Dendritic cell treated with granulocyte-macrophage colony-stimulating factor and Interleukin-4, amounts not matched to agents 40 ng/mL and 50 ng/mL, for 4 days (primary cell): Measurements from ENCODE around the gene ZC3H4.
"Not testable (repeated sequence)": the region's sequence is repeated elsewhere in the genome, so short reads cannot be mapped to it uniquely, and the experiment has no call there.

Experiments used
- H3K27ac Mint-ChIP-seq: one replicate; pipeline ENCODE4 v1.8.0; 2022; ENCODE audit warnings: mild to moderate bottlenecking, mixed read lengths
- H3K27me3 Mint-ChIP-seq: one replicate; pipeline ENCODE4 v1.8.0; 2022; ENCODE audit warnings: mild to moderate bottlenecking, mixed read lengths
- H3K36me3 Mint-ChIP-seq: one replicate; pipeline ENCODE4 v1.8.0; 2022; ENCODE audit warnings: low read depth, mixed read lengths
- H3K4me1 Mint-ChIP-seq: one replicate; pipeline ENCODE4 v1.8.0; 2022; ENCODE audit warnings: low read depth, mixed read lengths
- H3K4me3 Mint-ChIP-seq: one replicate; pipeline ENCODE4 v1.8.0; 2022; ENCODE audit warnings: mild to moderate bottlenecking, moderate library complexity, mixed read lengths
- H3K9me3 Mint-ChIP-seq: one replicate; pipeline ENCODE4 v1.8.0; 2022; ENCODE audit warnings: mixed read lengths
- intact Hi-C: fragments of 100-400 bp; cut with micrococcal nuclease; formaldehyde crosslinking; loops from one replicate; pipeline ENCODE4 v1.15.0; 2022

The ZC3H4 gene

GRCh38 chr19:47096100-47096704 is 17.4 kb downstream of the ZC3H4 start:
- no peaks in the 10 kb centered on the region for H3K27me3 Mint-ChIP-seq
- peak overlapping the region; percentile 76 for H3K27ac Mint-ChIP-seq
- H3K36me3 Mint-ChIP-seq, result peaks cover 56% of the 10 kb centered on the region
- H3K4me1 Mint-ChIP-seq, result peaks cover 72% of the 10 kb centered on the region
- intact Hi-C loops, result no loop called here
- no peak overlapping the region for H3K4me3 Mint-ChIP-seq
- no peaks in the 10 kb centered on the region for H3K9me3 Mint-ChIP-seq

GRCh38 chr19:47095476-47096099 is 18.0 kb downstream of the ZC3H4 start:
- Mint-ChIP-seq H3K27ac (peak overlapping the region; percentile 76), H3K27me3 (no peaks in the 10 kb centered on the region), H3K36me3 (peaks cover 61% of the 10 kb centered on the region), H3K4me1 (peaks cover 71% of the 10 kb centered on the region), H3K9me3 (no peaks in the 10 kb centered on the region), H3K4me3 (peak overlapping the region; percentile 47)
- intact Hi-C loops, result no loop called here

- Mint-ChIP-seq H3K36me3 (peaks cover 61% of the 10 kb centered on the region), H3K4me1 (peaks cover 63% of the 10 kb centered on the region)
Observed at GRCh38 chr19:47094557-47095475, 18.8 kb downstream of the ZC3H4 start.

GRCh38 chr19:47093841-47094240 is 19.7 kb downstream of the ZC3H4 start:
- intact Hi-C loops, result no loop called here
- no peak overlapping the region for H3K4me3 Mint-ChIP-seq
- H3K27ac Mint-ChIP-seq, result peak overlapping the region; percentile 76
- H3K4me1 Mint-ChIP-seq, result peaks cover 53% of the 10 kb centered on the region
- H3K36me3 Mint-ChIP-seq, result peaks cover 69% of the 10 kb centered on the region
- no peaks in the 10 kb centered on the region for H3K27me3 Mint-ChIP-seq
- H3K9me3 Mint-ChIP-seq, result no peaks in the 10 kb centered on the region

More at GRCh38 chr19:47094557-47095475, 18.8 kb downstream of the ZC3H4 start:
- H3K4me3 Mint-ChIP-seq, result peak overlapping the region; percentile 47
- H3K27me3 Mint-ChIP-seq, result no peaks in the 10 kb centered on the region
- no peaks in the 10 kb centered on the region for H3K9me3 Mint-ChIP-seq
- intact Hi-C loops, result no loop called here
- H3K27ac Mint-ChIP-seq, result peak overlapping the region; percentile 76

GRCh38 chr19:47093254-47093653 is 20.3 kb downstream of the ZC3H4 start:
- H3K9me3 Mint-ChIP-seq, result no peaks in the 10 kb centered on the region
- intact Hi-C loops, result no loop called here
- peak overlapping the region; percentile 76 for H3K27ac Mint-ChIP-seq
- H3K36me3 Mint-ChIP-seq, result peaks cover 75% of the 10 kb centered on the region
- no peaks in the 10 kb centered on the region for H3K27me3 Mint-ChIP-seq
- peaks cover 47% of the 10 kb centered on the region for H3K4me1 Mint-ChIP-seq
- H3K4me3 Mint-ChIP-seq, result no peak overlapping the region

- Mint-ChIP-seq H3K4me1 (peaks cover 26% of the 10 kb centered on the region), H3K4me3 (no peak overlapping the region), H3K27me3 (no peaks in the 10 kb centered on the region), H3K9me3 (no peaks in the 10 kb centered on the region), H3K36me3 (peaks cover 97% of the 10 kb centered on the region), H3K27ac (no peak overlapping the region)
- intact Hi-C loops, result no loop called here
Observed at GRCh38 chr19:47089767-47090350, 23.7 kb downstream of the ZC3H4 start.

GRCh38 chr19:47086280-47086679 is 27.3 kb downstream of the ZC3H4 start:
- Mint-ChIP-seq H3K27me3 (no peaks in the 10 kb centered on the region), H3K4me1 (peaks cover 13% of the 10 kb centered on the region), H3K9me3 (no peaks in the 10 kb centered on the region), H3K4me3 (no peak overlapping the region), H3K36me3 (peaks cover 98% of the 10 kb centered on the region), H3K27ac (peak overlapping the region; percentile 56)
- intact Hi-C loops, result no loop called here

- Mint-ChIP-seq H3K36me3 (peaks cover 98% of the 10 kb centered on the region), H3K27ac (no peak overlapping the region)
Observed at GRCh38 chr19:47084879-47085439, 28.6 kb downstream of the ZC3H4 start.

GRCh38 chr19:47082493-47082892 is 31.1 kb downstream of the ZC3H4 start:
- intact Hi-C loops, result no loop called here
- H3K36me3 Mint-ChIP-seq, result peaks cover 100% of the 10 kb centered on the region
- H3K9me3 Mint-ChIP-seq, result no peaks in the 10 kb centered on the region
- H3K4me3 Mint-ChIP-seq, result no peak overlapping the region
- peaks cover 13% of the 10 kb centered on the region for H3K4me1 Mint-ChIP-seq
- no peaks in the 10 kb centered on the region for H3K27me3 Mint-ChIP-seq
- H3K27ac Mint-ChIP-seq, result no peak overlapping the region

More at GRCh38 chr19:47084879-47085439, 28.6 kb downstream of the ZC3H4 start:
- intact Hi-C loops, result no loop called here
- Mint-ChIP-seq H3K9me3 (no peaks in the 10 kb centered on the region), H3K27me3 (no peaks in the 10 kb centered on the region), H3K4me3 (no peak overlapping the region), H3K4me1 (peaks cover 13% of the 10 kb centered on the region)

- Mint-ChIP-seq H3K27me3 (no peaks in the 10 kb centered on the region), H3K27ac (no peak overlapping the region), H3K4me1 (peaks cover 7% of the 10 kb centered on the region), H3K4me3 (no peak overlapping the region), H3K36me3 (peaks cover 100% of the 10 kb centered on the region), H3K9me3 (no peaks in the 10 kb centered on the region)
- intact Hi-C loops, result no loop called here
Observed at GRCh38 chr19:47081095-47081494, 32.5 kb downstream of the ZC3H4 start.

GRCh38 chr19:47078351-47078750 is 35.2 kb downstream of the ZC3H4 start:
- peaks cover 22% of the 10 kb centered on the region for H3K4me1 Mint-ChIP-seq
- peaks cover 100% of the 10 kb centered on the region for H3K36me3 Mint-ChIP-seq
- intact Hi-C loops, H3K9me3 Mint-ChIP-seq, H3K27me3 Mint-ChIP-seq, H3K27ac Mint-ChIP-seq, H3K4me3 Mint-ChIP-seq: not testable (repeated sequence)

- Mint-ChIP-seq H3K27me3 (no peaks in the 10 kb centered on the region), H3K36me3 (peaks cover 100% of the 10 kb centered on the region)
- intact Hi-C loops, result no loop called here
Observed at GRCh38 chr19:47075941-47076340, 37.6 kb downstream of the ZC3H4 start.

GRCh38 chr19:47075179-47075810 is 38.3 kb downstream of the ZC3H4 start:
- peaks cover 22% of the 10 kb centered on the region for H3K4me1 Mint-ChIP-seq
- no peaks in the 10 kb centered on the region for H3K9me3 Mint-ChIP-seq
- no peaks in the 10 kb centered on the region for H3K27me3 Mint-ChIP-seq
- H3K27ac Mint-ChIP-seq, result peak overlapping the region; percentile 73
- intact Hi-C loops, result no loop called here
- no peak overlapping the region for H3K4me3 Mint-ChIP-seq
- peaks cover 100% of the 10 kb centered on the region for H3K36me3 Mint-ChIP-seq

More at GRCh38 chr19:47075941-47076340, 37.6 kb downstream of the ZC3H4 start:
- Mint-ChIP-seq H3K4me3 (no peak overlapping the region), H3K4me1 (peaks cover 22% of the 10 kb centered on the region), H3K27ac (peak overlapping the region; percentile 73), H3K9me3 (no peaks in the 10 kb centered on the region)
